HCT116 (cell line): Measurements from ENCODE around the gene OR2S2. TPM values are rescaled to one million over a fixed set of nuclear protein-coding genes. Genes with fewer than 3 reads are reported as not detected.

Experiments used
- ATAC-seq: fragments of 200-7000 bp; cut with Tn5 transposase; 2 replicates; pipeline ENCODE4 v1.9.1; 2020; ENCODE audit warnings: mild to moderate bottlenecking, moderate library complexity
- BruUV-seq: library from RNA; stranded (reverse); fragments of 400-500 nt; replicated peaks from 2 replicates; lab custom pipeline; 2021; lab: Mats Ljungman, UMichigan
- CTCF ChIA-PET: fragments of 300-600 bp; sonication (Branson Sonifier 250); formaldehyde crosslinking; loops from one replicate; lab custom pipeline; 2021; ENCODE audit warnings: antibody characterized with exemption; lab: Charles Lee
- POLR2A ChIA-PET: fragments of 300-600, 350-600 bp; sonication (Branson Sonifier 250); formaldehyde crosslinking; loops from one replicate; lab custom pipeline; 2021; ENCODE audit warnings: antibody characterized with exemption; lab: Charles Lee
- RAD21 ChIA-PET, 2 experiments: fragments of 300-600 bp; sonication (Branson Sonifier 250); formaldehyde crosslinking; loops; one replicate each; lab custom pipeline; 2023; ENCODE audit warnings: low total read pairs in 2 of 2; ENCODE audit not compliant: uncharacterized antibody in 2 of 2, unreplicated experiment in 2 of 2, low non-redundant PET in 1 of 2; lab: Charles Lee
- DNase-seq: peaks from one replicate; pipeline ENCODE4 v3.0.0-alpha.2; 2010; ENCODE audit warnings: low read depth, low spot score
- H2AFZ ChIP-seq: fragments of 200-600 bp; shearing (Covaris generic), sonication (generic); 2 replicates; pipeline ENCODE4 v1.6.1; 2017; ENCODE audit warnings: low read depth, mixed run types, mixed read lengths, antibody characterized with exemption, low read length; ENCODE audit not compliant: poor library complexity, severe bottlenecking
- H3K27ac ChIP-seq: 2 replicates; pipeline ENCODE4 v1.5.1; 2012; ENCODE audit warnings: low read depth, low read length
- H3K27me3 ChIP-seq: fragments of 200-600 bp; sonication (generic); 2 replicates; pipeline ENCODE4 v1.6.1; 2016; ENCODE audit warnings: mixed run types, low read length, mixed read lengths; ENCODE audit not compliant: insufficient read depth
- H3K36me3 ChIP-seq, 2 experiments: fragments of 200-500 bp in 1 of 2; fragments of 200-600 bp in 1 of 2; sonication (Bioruptor generic) in 1 of 2; sonication (generic) in 1 of 2; 2 replicates each; pipeline versions ENCODE4 v1.5.1 to v1.6.1; 2014 to 2016; ENCODE audit warnings: low read length in 2 of 2, inconsistent platforms in 1 of 2, mixed read lengths in 1 of 2, mixed run types in 1 of 2; ENCODE audit not compliant: insufficient read depth in 2 of 2, control insufficient read depth in 1 of 2
- H3K4me1 ChIP-seq, 2 experiments: fragments of 200-600 bp in 1 of 2; sonication (generic) in 1 of 2; 2 replicates each; pipeline versions ENCODE4 v1.5.1 to v1.6.1; 2012 to 2017; ENCODE audit warnings: low read length in 2 of 2, inconsistent platforms in 1 of 2, mild to moderate bottlenecking in 1 of 2, mixed read lengths in 1 of 2, mixed run types in 1 of 2, moderate library complexity in 1 of 2; ENCODE audit not compliant: insufficient read depth in 2 of 2, control insufficient read depth in 1 of 2
- H3K4me2 ChIP-seq: fragments of 200-600 bp; sonication (generic); 2 replicates; pipeline ENCODE4 v1.6.1; 2017; ENCODE audit warnings: mixed run types, low read length, mixed read lengths
- H3K4me3 ChIP-seq, 2 experiments: fragments of 200-600 bp in 1 of 2; sonication (generic) in 1 of 2; replicated peaks in 1 of 2; 2 replicates each; pipeline ENCODE4 v1.5.1; 2011 to 2016; ENCODE audit warnings: low read length in 2 of 2, control low read depth in 1 of 2, low read depth in 1 of 2, mild to moderate bottlenecking in 1 of 2, mixed read lengths in 1 of 2, mixed run types in 1 of 2
- H3K79me2 ChIP-seq: fragments of 200-600 bp; sonication (generic); 2 replicates; pipeline ENCODE4 v1.6.1; 2017; ENCODE audit warnings: mild to moderate bottlenecking, mixed run types, low read length, moderate library complexity, mixed read lengths; ENCODE audit not compliant: insufficient read depth
- H3K9ac ChIP-seq: fragments of 200-600 bp; sonication (generic); 2 replicates; pipeline ENCODE4 v1.6.1; 2016; ENCODE audit warnings: low read length, mixed read lengths
- H3K9me2 ChIP-seq: fragments of 200-600 bp; sonication (generic), shearing (Covaris generic); 2 replicates; pipeline ENCODE4 v1.6.1; 2017; ENCODE audit warnings: mixed run types, mild to moderate bottlenecking, moderate library complexity; ENCODE audit not compliant: insufficient read depth
- H3K9me3 ChIP-seq, 2 experiments: fragments of 200-500 bp in 1 of 2; fragments of 200-600 bp in 1 of 2; sonication (Bioruptor generic) in 1 of 2; sonication (generic) in 1 of 2; 2 replicates each; pipeline ENCODE4 v1.6.1; 2014 to 2017; ENCODE audit warnings: low read length in 2 of 2, mixed read lengths in 2 of 2, inconsistent platforms in 1 of 2, low read depth in 1 of 2, mild to moderate bottlenecking in 1 of 2, mixed run types in 1 of 2, moderate library complexity in 1 of 2; ENCODE audit not compliant: control insufficient read depth in 1 of 2, insufficient read depth in 1 of 2
- H4K20me1 ChIP-seq: fragments of 200-600 bp; sonication (generic), shearing (Covaris generic); 2 replicates; pipeline ENCODE4 v1.6.1; 2017; ENCODE audit warnings: mixed run types, mild to moderate bottlenecking, moderate library complexity; ENCODE audit not compliant: insufficient read depth
- ATF3 ChIP-seq: IDR thresholded peaks from 2 replicates; pipeline ENCODE4 v1.6.1; 2012
- CBX3 ChIP-seq: IDR thresholded peaks from 2 replicates; pipeline ENCODE4 v1.6.1; 2012; ENCODE audit warnings: low read depth
- CEBPB ChIP-seq: IDR thresholded peaks from 2 replicates; pipeline ENCODE4 v1.6.1; 2012; ENCODE audit warnings: low read depth
- EGR1 ChIP-seq: IDR thresholded peaks from 2 replicates; pipeline ENCODE4 v1.6.1; 2012; ENCODE audit warnings: low read depth
- ELF1 ChIP-seq: IDR thresholded peaks from 2 replicates; pipeline ENCODE4 v1.6.1; 2012; ENCODE audit warnings: low read depth, borderline replicate concordance
- EZH2 ChIP-seq: fragments of 200-600 bp; sonication (generic); IDR thresholded peaks from 2 replicates; pipeline ENCODE4 v1.6.1; 2017; ENCODE audit warnings: antibody characterized with exemption, mixed run types
- EZH2phosphoT487 ChIP-seq: fragments of 200-600 bp; IDR thresholded peaks from 2 replicates; pipeline ENCODE4 v1.6.1; 2018; ENCODE audit warnings: antibody characterized with exemption, borderline replicate concordance
- JUND ChIP-seq: IDR thresholded peaks from 2 replicates; pipeline ENCODE4 v1.6.1; 2012
- MAX ChIP-seq: IDR thresholded peaks from 2 replicates; pipeline ENCODE4 v1.6.1; 2012
- POLR2AphosphoS5 ChIP-seq: IDR thresholded peaks from 2 replicates; pipeline ENCODE4 v1.6.1; 2011; ENCODE audit warnings: mild to moderate bottlenecking, low read depth, low read length, moderate library complexity
- RAD21 ChIP-seq: IDR thresholded peaks from 2 replicates; pipeline ENCODE4 v1.6.1; 2012; ENCODE audit warnings: low read depth, mild to moderate bottlenecking
- SIN3A ChIP-seq: IDR thresholded peaks from 2 replicates; pipeline ENCODE4 v1.6.1; 2012; ENCODE audit warnings: low read depth
- SRF ChIP-seq: IDR thresholded peaks from 2 replicates; pipeline ENCODE4 v1.6.1; 2012; ENCODE audit warnings: low read depth
- TCF7L2 ChIP-seq: IDR thresholded peaks from 2 replicates; pipeline ENCODE4 v1.7.0; 2011; ENCODE audit warnings: borderline replicate concordance, inconsistent platforms; ENCODE audit not compliant: insufficient read depth, insufficient read length; ENCODE audit errors: extremely low read depth
- ZFX ChIP-seq: fragments of 450-650 bp; IDR thresholded peaks from 2 replicates; pipeline ENCODE4 v1.6.1; 2017
- intact Hi-C: fragments of 100-400 bp; cut with micrococcal nuclease; formaldehyde crosslinking; loops from 2 replicates; pipeline ENCODE4 v1.10.0; 2022
- total RNA-seq: library from RNA; stranded (reverse); gene quantifications from one replicate; pipeline ENCODE4 v1.2.1, GENCODE V29; 2021; ENCODE audit not compliant: unreplicated experiment
- TF ChIP-seq, protein P1 (sequence below): IDR thresholded peaks from 2 replicates; pipeline ENCODE4 v1.6.1; 2012; ENCODE audit warnings: low read depth
- TF ChIP-seq, protein P2 (sequence below): IDR thresholded peaks from 2 replicates; pipeline ENCODE4 v1.6.1; 2011; ENCODE audit warnings: mild to moderate bottlenecking, low read length, moderate library complexity; ENCODE audit not compliant: insufficient replicate concordance; ENCODE audit errors: extremely low read depth

The OR2S2 gene
- total RNA-seq, 1 experiment from 2014 or later = not detected

- TF ChIP-seq, protein P1, sequence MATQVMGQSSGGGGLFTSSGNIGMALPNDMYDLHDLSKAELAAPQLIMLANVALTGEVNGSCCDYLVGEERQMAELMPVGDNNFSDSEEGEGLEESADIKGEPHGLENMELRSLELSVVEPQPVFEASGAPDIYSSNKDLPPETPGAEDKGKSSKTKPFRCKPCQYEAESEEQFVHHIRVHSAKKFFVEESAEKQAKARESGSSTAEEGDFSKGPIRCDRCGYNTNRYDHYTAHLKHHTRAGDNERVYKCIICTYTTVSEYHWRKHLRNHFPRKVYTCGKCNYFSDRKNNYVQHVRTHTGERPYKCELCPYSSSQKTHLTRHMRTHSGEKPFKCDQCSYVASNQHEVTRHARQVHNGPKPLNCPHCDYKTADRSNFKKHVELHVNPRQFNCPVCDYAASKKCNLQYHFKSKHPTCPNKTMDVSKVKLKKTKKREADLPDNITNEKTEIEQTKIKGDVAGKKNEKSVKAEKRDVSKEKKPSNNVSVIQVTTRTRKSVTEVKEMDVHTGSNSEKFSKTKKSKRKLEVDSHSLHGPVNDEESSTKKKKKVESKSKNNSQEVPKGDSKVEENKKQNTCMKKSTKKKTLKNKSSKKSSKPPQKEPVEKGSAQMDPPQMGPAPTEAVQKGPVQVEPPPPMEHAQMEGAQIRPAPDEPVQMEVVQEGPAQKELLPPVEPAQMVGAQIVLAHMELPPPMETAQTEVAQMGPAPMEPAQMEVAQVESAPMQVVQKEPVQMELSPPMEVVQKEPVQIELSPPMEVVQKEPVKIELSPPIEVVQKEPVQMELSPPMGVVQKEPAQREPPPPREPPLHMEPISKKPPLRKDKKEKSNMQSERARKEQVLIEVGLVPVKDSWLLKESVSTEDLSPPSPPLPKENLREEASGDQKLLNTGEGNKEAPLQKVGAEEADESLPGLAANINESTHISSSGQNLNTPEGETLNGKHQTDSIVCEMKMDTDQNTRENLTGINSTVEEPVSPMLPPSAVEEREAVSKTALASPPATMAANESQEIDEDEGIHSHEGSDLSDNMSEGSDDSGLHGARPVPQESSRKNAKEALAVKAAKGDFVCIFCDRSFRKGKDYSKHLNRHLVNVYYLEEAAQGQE = no peak
- TF ChIP-seq CEBPB (no peak), EZH2 (no peak), ELF1 (no peak), POLR2AphosphoS5 (no peak)
These were observed 26.1 kb upstream of the OR2S2 start (continued) for GRCh38 chr9:35984021-35984420.

- intact Hi-C loops = no loop called here
- Histone ChIP-seq H3K4me2 (no peak overlapping the region), H3K9ac (no peak overlapping the region), H3K9me3 (no peaks in the 10 kb centered on the region), H3K79me2 (no peaks in the 10 kb centered on the region), H3K4me1 (no peaks in the 10 kb centered on the region), H2AFZ (no peak overlapping the region), H3K36me3 (no peaks in the 10 kb centered on the region), H3K4me3 (no peak overlapping the region), H4K20me1 (no peaks in the 10 kb centered on the region), H3K9me2 (peaks cover 5% of the 10 kb centered on the region; the same call in 1 of the 2 replicates), H3K27me3 (no peaks in the 10 kb centered on the region), H3K27ac (no peak overlapping the region)
- no TSS peak for BruUV-seq
- DNase-seq = no peak
- no peak for ATAC-seq
- ChIA-PET POLR2A (no interaction called here), CTCF (no interaction called here), RAD21 (no interaction called here)
- TF ChIP-seq ATF3 (no peak), ZFX (no peak), RAD21 (no peak), MAX (no peak), SIN3A (no peak), EGR1 (no peak), TCF7L2 (no peak), EZH2 (no peak), SRF (no peak), CBX3 (no peak), EZH2phosphoT487 (no peak), JUND (no peak), POLR2AphosphoS5 (no peak)
- TF ChIP-seq, protein P2, sequence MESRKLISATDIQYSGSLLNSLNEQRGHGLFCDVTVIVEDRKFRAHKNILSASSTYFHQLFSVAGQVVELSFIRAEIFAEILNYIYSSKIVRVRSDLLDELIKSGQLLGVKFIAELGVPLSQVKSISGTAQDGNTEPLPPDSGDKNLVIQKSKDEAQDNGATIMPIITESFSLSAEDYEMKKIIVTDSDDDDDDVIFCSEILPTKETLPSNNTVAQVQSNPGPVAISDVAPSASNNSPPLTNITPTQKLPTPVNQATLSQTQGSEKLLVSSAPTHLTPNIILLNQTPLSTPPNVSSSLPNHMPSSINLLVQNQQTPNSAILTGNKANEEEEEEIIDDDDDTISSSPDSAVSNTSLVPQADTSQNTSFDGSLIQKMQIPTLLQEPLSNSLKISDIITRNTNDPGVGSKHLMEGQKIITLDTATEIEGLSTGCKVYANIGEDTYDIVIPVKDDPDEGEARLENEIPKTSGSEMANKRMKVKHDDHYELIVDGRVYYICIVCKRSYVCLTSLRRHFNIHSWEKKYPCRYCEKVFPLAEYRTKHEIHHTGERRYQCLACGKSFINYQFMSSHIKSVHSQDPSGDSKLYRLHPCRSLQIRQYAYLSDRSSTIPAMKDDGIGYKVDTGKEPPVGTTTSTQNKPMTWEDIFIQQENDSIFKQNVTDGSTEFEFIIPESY = no peak
- TF ChIP-seq, protein P1 = no peak
These were observed 23.7 kb upstream of the OR2S2 start for GRCh38 chr9:35981699-35982098.
